ENCODE measurements around the gene ZFHX3.

Gene ZFHX3

DNA sequence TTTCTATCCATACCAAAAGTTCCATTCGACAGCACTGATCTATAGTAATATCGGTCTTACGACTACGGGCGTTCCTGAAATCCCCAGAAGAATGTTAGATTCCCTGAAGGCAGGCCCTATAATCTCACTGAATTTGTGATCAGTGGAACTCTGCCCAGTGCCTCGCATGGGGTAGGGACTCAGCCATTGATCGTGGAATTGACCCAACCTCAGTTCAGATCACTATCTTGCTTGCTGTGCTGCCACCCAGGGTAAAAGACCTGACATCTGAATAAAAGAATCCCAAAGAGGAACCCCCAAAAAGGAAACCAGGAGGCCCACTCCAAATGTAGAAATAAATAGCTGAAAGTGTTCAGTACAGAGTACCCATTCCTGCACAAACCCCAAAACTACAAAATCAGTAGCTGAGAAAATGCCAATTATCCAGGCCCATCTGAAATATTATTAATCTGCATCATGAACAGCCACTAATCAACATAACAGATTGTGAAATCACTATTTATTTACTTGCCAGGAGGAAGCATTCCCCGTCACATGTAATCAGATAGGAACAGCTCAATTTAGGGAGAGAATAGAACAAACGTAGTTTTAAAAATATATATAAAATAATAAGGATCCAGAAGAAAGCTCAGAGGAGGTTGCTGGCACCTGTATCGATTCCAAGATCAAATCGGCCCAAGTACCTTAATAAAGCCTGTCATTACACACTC, 221.9 kb downstream of the ZFHX3 start:
- Histone ChIP-seq H3K4me1 (ENCODE audit: low read length) (no peaks in the 10 kb centered on the region), H3K36me3 (replicated peaks; ENCODE audit: low read depth, low read length) (no peaks in the 10 kb centered on the region)
- TF ChIP-seq, protein P1, sequence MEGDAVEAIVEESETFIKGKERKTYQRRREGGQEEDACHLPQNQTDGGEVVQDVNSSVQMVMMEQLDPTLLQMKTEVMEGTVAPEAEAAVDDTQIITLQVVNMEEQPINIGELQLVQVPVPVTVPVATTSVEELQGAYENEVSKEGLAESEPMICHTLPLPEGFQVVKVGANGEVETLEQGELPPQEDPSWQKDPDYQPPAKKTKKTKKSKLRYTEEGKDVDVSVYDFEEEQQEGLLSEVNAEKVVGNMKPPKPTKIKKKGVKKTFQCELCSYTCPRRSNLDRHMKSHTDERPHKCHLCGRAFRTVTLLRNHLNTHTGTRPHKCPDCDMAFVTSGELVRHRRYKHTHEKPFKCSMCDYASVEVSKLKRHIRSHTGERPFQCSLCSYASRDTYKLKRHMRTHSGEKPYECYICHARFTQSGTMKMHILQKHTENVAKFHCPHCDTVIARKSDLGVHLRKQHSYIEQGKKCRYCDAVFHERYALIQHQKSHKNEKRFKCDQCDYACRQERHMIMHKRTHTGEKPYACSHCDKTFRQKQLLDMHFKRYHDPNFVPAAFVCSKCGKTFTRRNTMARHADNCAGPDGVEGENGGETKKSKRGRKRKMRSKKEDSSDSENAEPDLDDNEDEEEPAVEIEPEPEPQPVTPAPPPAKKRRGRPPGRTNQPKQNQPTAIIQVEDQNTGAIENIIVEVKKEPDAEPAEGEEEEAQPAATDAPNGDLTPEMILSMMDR (IDR thresholded peaks at IDR 0.05; ENCODE audit: low read depth, low read length) = no peak
- no peak for TF ChIP-seq EZH2phosphoT487 (IDR thresholded peaks at IDR 0.05; ENCODE audit: low read depth)

DNA sequence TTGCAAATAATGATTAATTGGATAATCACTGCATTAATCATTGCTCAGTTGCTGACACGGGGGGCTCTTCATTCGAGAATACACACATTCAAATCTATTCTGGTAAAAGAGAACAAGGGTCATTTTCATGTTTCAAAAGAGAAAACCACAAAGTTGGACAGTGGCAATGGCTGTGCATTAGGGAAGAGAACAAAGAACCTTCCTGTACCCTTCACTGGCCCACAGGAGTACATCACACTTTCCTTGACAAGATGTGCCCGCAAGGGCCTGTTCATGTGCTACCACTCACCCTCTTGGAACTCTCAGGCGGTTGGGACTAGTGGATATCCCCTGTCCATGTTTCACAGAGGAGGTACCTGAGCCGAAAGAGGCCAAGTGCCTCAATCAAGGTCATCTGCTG, 223.2 kb downstream of the ZFHX3 start:
- no peak overlapping the region for H3K27ac ChIP-seq (ENCODE audit: low read length)
- TF ChIP-seq, protein P1 (IDR thresholded peaks at IDR 0.05; ENCODE audit: low read depth, low read length) = no peak
- TF ChIP-seq EZH2phosphoT487 (IDR thresholded peaks at IDR 0.05; ENCODE audit: low read depth) = no peak
- no peak overlapping the region for H3K9ac ChIP-seq (ENCODE audit: low read length)
- no peaks in the 10 kb centered on the region for H3K36me3 ChIP-seq (replicated peaks; ENCODE audit: low read depth, low read length)
- no peaks in the 10 kb centered on the region for H3K4me1 ChIP-seq (ENCODE audit: low read length)
- H3K27me3 ChIP-seq (ENCODE audit: low read depth, low read length) = no peaks in the 10 kb centered on the region
- H4K20me1 ChIP-seq (ENCODE audit: insufficient read depth, low read length) = no peaks in the 10 kb centered on the region
- no peak overlapping the region for H3K4me3 ChIP-seq (ENCODE audit: low read length)
- no peaks in the 10 kb centered on the region for H3K79me2 ChIP-seq (ENCODE audit: low read length)
- no peak overlapping the region for H3K4me2 ChIP-seq (ENCODE audit: low read length)
- no peaks in the 10 kb centered on the region for H3K9me3 ChIP-seq (ENCODE audit: insufficient read depth, low read length)
- no peak overlapping the region for H2AFZ ChIP-seq (ENCODE audit: low read depth, low read length)

More for the DNA sequence above, 221.9 kb downstream of the ZFHX3 start:
- H3K9ac ChIP-seq (ENCODE audit: low read length) = no peak overlapping the region
- H3K27me3 ChIP-seq (ENCODE audit: low read depth, low read length) = no peaks in the 10 kb centered on the region
- no peak overlapping the region for H3K4me3 ChIP-seq (ENCODE audit: low read length)
- H2AFZ ChIP-seq (ENCODE audit: low read depth, low read length) = no peak overlapping the region
- H4K20me1 ChIP-seq (ENCODE audit: insufficient read depth, low read length) = no peaks in the 10 kb centered on the region
- H3K27ac ChIP-seq (ENCODE audit: low read length) = no peak overlapping the region
- no peaks in the 10 kb centered on the region for H3K9me3 ChIP-seq (ENCODE audit: insufficient read depth, low read length)
- no peaks in the 10 kb centered on the region for H3K79me2 ChIP-seq (ENCODE audit: low read length)
- H3K4me2 ChIP-seq (ENCODE audit: low read length) = no peak overlapping the region

DNA sequence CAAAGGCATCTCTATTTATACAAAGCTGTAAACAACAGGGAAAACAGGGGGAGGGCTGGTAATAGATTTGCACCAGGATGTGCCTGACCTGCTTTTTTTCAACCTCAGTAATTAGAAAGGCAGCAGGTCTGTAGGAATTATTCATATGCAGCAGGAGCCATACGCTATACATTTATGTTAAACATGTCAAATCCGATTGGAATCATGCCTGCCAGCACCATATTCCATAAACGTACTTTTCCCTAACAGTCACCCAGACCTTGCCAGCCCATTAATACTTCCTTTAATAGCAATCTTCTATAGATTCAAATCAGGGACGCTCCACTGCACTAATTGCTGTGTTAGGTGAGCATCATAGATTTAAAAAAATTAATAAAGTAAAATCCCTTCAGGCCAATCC, 223.9 kb downstream of the ZFHX3 start:
- no peak overlapping the region for H3K27ac ChIP-seq (ENCODE audit: low read length)
- H3K79me2 ChIP-seq (ENCODE audit: low read length) = no peaks in the 10 kb centered on the region
- no peaks in the 10 kb centered on the region for H3K9me3 ChIP-seq (ENCODE audit: insufficient read depth, low read length)
- H3K4me1 ChIP-seq (ENCODE audit: low read length) = no peaks in the 10 kb centered on the region
- H4K20me1 ChIP-seq (ENCODE audit: insufficient read depth, low read length) = no peaks in the 10 kb centered on the region
- TF ChIP-seq EZH2phosphoT487 (IDR thresholded peaks at IDR 0.05; ENCODE audit: low read depth) = no peak
- TF ChIP-seq, protein P1 (IDR thresholded peaks at IDR 0.05; ENCODE audit: low read depth, low read length) = no peak
- no peaks in the 10 kb centered on the region for H3K36me3 ChIP-seq (replicated peaks; ENCODE audit: low read depth, low read length)
- no peak overlapping the region for H3K9ac ChIP-seq (ENCODE audit: low read length)
- no peaks in the 10 kb centered on the region for H3K27me3 ChIP-seq (ENCODE audit: low read depth, low read length)
- no peak overlapping the region for H3K4me2 ChIP-seq (ENCODE audit: low read length)
- no peak overlapping the region for H2AFZ ChIP-seq (ENCODE audit: low read depth, low read length)
- H3K4me3 ChIP-seq (ENCODE audit: low read length) = no peak overlapping the region

DNA sequence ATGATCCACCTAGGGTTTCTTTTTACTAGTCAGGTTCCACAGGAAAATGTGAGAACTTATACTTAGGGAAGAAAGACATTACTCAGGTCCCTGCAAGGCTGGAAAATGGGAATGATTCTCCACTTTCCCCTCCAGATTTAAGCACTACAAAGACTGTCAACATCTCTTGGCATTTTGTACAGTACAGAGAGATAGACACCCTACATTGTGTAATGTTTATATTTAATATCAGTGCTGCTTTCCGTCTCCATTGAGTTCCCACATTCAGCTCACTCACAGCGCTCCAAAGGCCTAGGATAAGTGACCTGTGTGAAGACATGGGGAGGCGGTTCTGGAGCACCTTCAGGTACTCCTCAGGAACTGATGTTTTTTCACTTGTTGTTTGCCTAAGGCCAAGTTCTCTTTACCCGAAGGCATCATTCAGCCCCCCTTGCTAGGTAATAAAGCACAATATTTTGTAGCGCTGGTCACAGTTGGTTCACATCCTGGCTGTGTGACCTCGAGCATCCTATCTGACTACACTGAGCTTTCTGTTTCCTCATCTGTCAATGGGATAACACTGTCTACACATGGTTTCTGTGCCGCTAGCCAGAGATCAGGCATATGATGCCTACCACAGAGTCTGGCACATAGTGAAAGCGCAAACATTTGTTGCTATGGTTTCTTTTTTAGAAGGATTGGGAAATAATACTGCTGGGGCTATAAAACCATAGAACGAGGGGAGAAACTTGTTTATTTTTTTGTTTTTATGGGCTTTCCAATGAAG, 226.6 kb downstream of the ZFHX3 start:
- no peak overlapping the region for H3K4me3 ChIP-seq (ENCODE audit: low read length)
- no peaks in the 10 kb centered on the region for H3K79me2 ChIP-seq (ENCODE audit: low read length)
- no peaks in the 10 kb centered on the region for H3K36me3 ChIP-seq (replicated peaks; ENCODE audit: low read depth, low read length)
- TF ChIP-seq, protein P1 (IDR thresholded peaks at IDR 0.05; ENCODE audit: low read depth, low read length) = no peak
- TF ChIP-seq EZH2phosphoT487 (IDR thresholded peaks at IDR 0.05; ENCODE audit: low read depth) = no peak
- no peaks in the 10 kb centered on the region for H3K27me3 ChIP-seq (ENCODE audit: low read depth, low read length)
- no peaks in the 10 kb centered on the region for H4K20me1 ChIP-seq (ENCODE audit: insufficient read depth, low read length)
- H3K9me3 ChIP-seq (ENCODE audit: insufficient read depth, low read length) = no peaks in the 10 kb centered on the region
- H3K4me1 ChIP-seq (ENCODE audit: low read length) = no peaks in the 10 kb centered on the region
- no peak overlapping the region for H3K9ac ChIP-seq (ENCODE audit: low read length)
- no peak overlapping the region for H3K4me2 ChIP-seq (ENCODE audit: low read length)
- H2AFZ ChIP-seq (ENCODE audit: low read depth, low read length) = no peak overlapping the region
- no peak overlapping the region for H3K27ac ChIP-seq (ENCODE audit: low read length)
